ENCODE measurements around the gene CLK3.
"Not testable (repeated sequence)": the region's sequence is repeated elsewhere in the genome, so short reads cannot be mapped to it uniquely, and the experiment has no call there.

The CLK3 gene

GRCh38 chr15:74621936-74622335 lies 6.3 kb downstream of the CLK3 start:
- no peak for FAIRE-seq

GRCh38 chr15:74622758-74623157 lies 7.1 kb downstream of the CLK3 start:
- no peak for FAIRE-seq

GRCh38 chr15:74624020-74624602 lies 8.5 kb downstream of the CLK3 start:
- FAIRE-seq = no peak

- FAIRE-seq = no peak
Observed at GRCh38 chr15:74625693-74626092, 10.1 kb downstream of the CLK3 start.

GRCh38 chr15:74626336-74626735 lies 10.7 kb downstream of the CLK3 start:
- no peak for FAIRE-seq

DNA sequence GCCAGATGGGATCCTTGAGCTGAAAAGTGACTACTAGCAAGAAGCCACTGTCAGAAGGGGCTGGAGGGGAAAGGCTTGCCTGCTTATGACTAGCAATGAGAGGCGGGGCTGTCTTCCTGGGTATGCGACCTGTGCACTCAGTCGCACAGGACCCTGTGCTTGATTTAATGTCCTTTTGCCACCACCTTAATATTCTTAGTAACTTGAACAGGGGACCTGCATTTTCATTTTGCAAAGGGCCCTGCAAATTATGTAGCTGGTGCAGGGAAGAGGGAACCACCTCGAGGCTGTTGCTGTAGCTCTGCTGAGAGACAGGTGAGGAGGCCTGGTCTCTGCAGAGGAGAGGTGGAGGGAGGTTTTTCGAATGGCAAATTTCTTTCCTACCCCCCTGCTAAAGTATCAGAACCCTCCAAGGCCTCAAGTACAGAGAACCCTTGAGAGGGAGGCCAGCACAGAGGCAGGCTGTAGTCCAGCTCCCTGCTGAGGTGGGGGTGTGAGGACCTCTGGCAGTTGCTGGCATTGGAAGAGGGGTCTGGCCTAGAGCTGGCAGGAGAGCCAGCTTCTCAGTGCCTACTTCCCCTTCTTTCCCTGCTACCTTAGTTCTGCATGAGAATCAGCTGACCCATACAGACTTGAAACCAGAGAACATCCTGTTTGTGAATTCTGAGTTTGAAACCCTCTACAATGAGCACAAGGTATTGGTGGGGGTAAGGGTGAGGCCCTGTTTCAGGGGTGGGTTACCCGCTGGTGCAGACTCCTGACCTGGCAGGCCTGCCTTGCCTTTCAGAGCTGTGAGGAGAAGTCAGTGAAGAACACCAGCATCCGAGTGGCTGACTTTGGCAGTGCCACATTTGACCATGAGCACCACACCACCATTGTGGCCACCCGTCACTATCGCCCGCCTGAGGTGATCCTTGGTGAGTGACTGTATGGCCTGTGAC lies 11.4 kb downstream of the CLK3 start:
- FAIRE-seq = no peak

DNA sequence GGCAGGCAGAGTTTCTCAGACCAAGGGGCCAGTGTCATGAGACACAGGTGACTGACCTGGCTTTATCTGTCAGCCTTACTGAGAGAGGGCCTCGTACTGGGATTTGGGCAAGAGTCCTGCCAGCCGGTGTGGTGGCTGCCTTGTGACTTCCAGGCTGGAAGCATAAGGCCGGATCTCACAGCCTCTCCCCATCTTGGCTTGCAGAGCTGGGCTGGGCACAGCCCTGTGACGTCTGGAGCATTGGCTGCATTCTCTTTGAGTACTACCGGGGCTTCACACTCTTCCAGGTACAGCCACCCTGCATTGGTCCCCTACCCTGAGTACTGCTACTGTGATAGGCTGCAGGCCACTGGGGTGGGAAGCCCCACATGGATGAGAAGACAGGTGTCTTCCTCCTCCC lies 12.1 kb downstream of the CLK3 start:
- FAIRE-seq = no peak

DNA sequence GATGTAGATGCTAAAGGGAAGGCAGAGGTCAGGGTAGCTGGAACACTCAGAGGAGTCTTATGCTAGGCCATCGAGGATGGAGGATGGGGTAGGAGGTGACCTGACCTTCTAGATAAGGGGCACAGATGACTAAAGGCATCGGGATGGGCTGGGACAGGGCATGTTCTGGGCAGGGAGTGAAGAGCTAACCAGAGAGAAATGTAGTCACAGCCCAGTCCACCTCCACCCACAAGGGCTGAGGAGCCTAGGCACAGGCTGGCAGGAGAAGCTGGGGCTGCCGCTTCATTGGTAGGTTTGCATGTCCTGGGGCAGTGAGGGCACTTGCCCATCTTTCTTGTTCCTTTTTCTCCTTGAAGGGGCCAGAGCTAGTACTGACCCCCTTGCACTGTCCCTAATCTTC lies 12.6 kb downstream of the CLK3 start:
- FAIRE-seq = no peak

GRCh38 chr15:74628949-74629348 lies 13.3 kb downstream of the CLK3 start:
- no peak for FAIRE-seq

GRCh38 chr15:74629696-74630095 lies 14.1 kb downstream of the CLK3 start:
- FAIRE-seq = not testable (repeated sequence)

DNA sequence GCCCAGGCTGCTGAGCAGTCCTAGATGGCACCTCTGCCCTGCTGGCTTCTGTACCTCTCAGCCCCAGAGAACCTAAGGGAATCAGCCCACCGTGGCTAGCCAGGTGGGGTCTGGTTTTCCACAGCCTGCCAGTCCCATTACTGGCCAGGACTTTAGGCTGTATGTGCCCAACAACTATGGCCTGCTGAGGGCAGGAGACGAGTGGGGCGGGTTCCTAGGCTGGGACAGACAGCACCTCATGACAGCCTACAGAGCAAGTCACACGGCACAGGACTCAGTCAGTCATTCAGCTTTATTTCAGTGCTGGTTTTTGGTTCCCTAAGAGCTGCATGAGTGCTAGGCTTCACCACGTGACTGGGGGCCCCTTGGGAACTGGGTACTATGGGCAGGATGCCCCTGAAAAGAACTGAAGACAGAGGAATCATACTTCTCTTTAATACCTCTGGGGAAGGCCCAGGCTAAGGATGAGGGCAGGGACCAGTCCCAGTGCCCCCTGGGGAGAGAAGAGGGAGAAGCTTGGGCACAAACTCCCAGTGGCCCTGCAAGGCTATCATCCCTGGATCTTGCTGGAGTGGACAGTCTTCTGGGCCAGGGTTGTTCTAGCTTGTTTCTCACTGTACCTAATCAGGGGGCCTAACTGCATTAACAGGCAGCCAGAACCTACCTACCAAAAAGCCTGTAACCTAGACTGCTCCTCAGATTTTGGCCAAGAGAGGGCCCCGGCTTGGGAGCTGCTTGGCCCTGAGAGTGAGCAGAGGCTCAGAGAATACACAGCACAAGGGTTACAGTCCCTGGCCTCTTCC lies 14.8 kb downstream of the CLK3 start:
- no peak for FAIRE-seq

DNA sequence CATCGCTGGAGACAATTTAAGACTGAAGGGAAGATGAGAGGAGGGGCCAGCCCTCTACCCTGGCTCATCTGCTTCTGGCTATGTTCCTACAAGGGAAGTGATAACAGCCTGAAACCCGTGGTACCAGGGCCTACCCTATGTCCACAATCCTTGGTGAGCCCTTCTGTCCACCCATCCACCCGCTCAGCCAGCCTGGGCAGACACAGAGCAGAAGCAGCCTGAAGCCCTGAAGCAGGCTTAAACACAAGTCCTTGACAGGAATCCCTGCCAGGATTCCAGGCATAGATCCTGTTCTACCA lies 15.4 kb downstream of the CLK3 start:
- FAIRE-seq = no peak

DNA sequence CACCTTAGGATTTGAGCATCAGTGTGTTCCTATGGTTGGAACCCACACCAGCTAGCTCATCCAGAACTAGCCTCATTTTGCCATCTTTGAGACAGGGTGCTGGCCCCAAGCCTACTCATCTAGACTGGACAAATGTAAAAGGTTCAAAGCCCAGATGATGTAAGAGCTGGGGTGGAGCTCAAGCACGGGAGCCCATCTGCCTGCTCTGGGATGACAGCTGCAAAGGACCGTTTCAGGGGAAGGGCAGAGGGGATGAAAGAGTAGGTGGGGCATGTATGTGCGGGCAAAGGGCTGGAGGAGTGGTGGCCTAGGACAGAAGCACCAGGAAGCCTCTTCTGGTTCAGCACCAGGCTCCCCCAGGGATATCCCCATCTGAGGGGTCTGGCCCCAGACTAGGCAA lies 15.8 kb downstream of the CLK3 start:
- no peak for FAIRE-seq

- FAIRE-seq = no peak
Observed at GRCh38 chr15:74631935-74632560, 16.4 kb downstream of the CLK3 start.

GRCh38 chr15:74632601-74633000 lies 17.0 kb downstream of the CLK3 start:
- no peak for FAIRE-seq

DNA sequence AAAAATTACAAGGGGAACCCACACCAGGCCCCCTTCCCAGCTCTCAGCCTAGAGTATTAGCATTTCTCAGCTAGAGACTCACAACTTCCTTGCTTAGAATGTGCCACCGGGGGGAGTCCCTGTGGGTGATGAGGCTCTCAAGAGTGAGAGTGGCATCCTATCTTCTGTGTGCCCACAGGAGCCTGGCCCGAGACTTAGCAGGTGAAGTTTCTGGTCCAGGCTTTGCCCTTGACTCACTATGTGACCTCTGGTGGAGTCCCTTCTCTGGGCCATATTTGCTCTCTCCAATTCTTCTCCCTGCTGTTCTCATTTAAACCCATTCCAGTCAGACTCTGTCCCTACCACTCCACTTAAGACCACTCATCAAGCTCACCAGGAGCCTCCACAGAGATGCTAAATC lies 18.1 kb downstream of the CLK3 start:
- no peak for FAIRE-seq

- no peak for FAIRE-seq
Observed at GRCh38 chr15:74635228-74635627, 19.6 kb downstream of the CLK3 start.

- FAIRE-seq = no peak
Observed at GRCh38 chr15:74636984-74637383, 21.3 kb downstream of the CLK3 start.

DNA sequence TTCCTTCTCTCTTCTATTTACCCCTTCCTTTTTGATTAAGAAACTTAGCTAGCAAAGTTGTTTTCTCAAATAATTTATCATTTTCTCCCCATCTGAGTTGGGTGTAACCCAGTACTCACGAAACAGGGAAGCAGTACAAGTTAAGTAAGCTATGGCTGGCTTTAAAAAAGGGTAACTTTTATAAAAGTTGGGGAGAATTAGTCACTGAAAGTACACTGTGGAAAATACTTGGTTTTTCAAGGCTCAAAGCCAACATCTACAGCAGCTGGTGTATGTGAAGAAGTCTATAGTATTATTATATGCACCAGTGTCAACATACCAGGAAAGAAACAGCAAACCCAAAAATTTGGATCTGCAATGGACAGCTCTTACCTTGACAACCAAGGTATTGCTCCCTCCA lies 25.5 kb downstream of the CLK3 start:
- FAIRE-seq = no peak

DNA sequence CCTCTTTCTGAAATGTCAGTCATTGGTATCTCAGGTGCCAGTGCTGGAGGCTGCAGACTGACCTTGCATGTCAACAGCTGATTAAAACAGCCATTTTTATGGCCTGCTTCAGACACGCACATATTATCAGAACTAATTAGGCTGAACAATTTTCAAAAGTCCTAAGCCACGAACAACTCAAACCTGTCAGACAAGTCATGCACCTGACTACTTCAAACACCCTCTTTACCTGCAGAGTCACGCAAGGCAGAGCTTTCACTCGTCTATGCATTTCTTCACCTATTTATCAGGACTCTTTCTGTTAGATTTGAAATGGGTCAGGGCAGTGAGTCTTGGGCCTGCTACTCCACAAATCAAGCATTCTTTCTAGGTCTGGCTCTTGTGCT lies 26.7 kb downstream of the CLK3 start:
- FAIRE-seq = no peak

DNA sequence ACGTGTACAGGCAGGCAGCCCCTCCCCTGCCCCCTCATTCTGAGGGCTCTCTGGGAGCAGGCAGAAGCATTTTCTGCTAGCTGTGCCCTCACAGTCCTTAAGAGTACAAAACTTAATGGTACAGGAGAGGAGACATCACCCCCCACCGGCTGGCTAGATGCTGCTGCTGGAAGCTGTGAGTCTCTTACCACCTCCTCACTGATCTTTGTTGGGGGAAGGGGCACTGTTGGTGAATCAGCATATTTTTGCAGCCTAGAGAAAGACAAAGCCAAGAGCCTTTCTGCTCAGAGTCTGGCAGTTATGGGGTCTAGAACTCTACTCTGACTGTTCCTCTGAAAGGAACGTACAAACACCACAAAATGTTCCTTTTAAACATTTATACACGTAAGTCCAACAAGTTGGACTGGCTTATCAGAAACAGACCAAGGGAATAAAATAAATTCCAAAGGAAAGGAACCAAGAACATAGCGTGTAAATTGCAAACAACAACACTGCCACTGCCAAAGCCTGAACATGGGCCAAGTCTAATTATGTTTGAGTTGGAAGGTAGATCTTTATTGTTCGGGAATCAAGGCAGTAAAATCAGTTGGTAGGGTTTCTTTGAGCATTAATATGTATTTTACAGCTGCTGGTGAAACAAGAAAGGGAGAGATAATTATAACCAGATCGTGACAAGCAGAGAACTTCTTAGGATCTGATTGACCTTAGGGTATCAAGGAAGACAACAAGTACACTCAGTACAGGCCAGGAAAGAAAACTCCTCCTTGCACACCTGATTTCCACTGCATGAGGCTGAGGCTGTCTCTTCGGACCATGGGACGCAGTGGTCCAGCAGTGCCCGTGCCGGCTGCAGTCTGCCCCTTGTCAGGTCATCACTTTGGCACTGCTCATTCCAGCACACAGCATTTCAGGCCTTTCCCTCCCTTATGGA lies 27.4 kb downstream of the CLK3 start:
- no peak for FAIRE-seq

- FAIRE-seq = no peak
Observed at GRCh38 chr15:74643665-74644204, 28.1 kb downstream of the CLK3 start.

All from colon (tissue), 2 donors.